ENCODE results near the gene CYTH4. TPM values are rescaled to one million over a fixed set of nuclear protein-coding genes. Genes with fewer than 3 reads are reported as not detected.

CYTH4 gene
- total and polyA plus RNA-seq, 2 of the 8 experiments (the other 6 are each of a cell fraction or from before 2014, with no cell fraction given): 0.09 TPM; not detected in 1

DNA sequence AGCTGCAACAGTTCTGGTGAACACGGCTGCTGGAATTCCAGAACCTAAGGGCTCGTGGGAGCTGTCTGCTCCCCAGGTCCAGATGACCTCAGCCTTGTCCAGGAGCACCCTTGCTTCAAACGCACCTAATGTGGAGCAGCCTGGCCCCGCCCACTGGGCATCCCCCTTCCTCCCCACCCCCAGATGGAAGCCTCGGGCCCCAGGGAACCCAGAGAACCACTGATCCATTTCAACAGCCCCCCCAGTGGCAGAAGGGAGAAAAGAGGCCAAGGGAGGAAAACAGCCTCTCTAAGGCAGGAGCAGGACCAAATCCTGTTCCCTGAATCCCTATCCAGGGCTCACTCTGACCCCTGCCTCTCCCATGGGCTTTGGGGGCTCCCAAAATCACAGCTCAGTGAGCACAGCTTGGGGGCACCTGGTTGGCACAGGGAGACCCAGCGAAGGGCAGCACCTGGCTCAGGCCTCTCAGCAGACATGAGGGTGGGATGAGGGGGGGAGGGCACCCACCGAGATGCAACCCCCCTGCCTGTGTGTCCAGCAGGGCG, 1.2 kb downstream of the CYTH4 start (continued):
- TF ChIP-seq, protein P1, sequence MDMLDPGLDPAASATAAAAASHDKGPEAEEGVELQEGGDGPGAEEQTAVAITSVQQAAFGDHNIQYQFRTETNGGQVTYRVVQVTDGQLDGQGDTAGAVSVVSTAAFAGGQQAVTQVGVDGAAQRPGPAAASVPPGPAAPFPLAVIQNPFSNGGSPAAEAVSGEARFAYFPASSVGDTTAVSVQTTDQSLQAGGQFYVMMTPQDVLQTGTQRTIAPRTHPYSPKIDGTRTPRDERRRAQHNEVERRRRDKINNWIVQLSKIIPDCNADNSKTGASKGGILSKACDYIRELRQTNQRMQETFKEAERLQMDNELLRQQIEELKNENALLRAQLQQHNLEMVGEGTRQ (IDR thresholded peaks at IDR 0.05; ENCODE audit: low read length): no peak
- TF ChIP-seq TEAD4 (IDR thresholded peaks at IDR 0.05; ENCODE audit: low read depth, low read length): no peak
- no peak for TF ChIP-seq SIRT6 (IDR thresholded peaks at IDR 0.05; ENCODE audit: low read length)
- no peak for TF ChIP-seq CBX5 (IDR thresholded peaks at IDR 0.05; ENCODE audit: low read depth, low read length)
- TF ChIP-seq MAFK (IDR thresholded peaks at IDR 0.05; ENCODE audit: low read depth, low read length): no peak
- peak in 1 of 2 experiments; percentile 35; a peak in 2 of 4 replicates for TF ChIP-seq RAD21 (IDR thresholded peaks at IDR 0.05 in 1 of 2, conservative IDR thresholded peaks at IDR 0.05 in 1 of 2; ENCODE audit: low read depth in 2 of 2, low read length in 2 of 2)
- no peak for TF ChIP-seq POU5F1 (IDR thresholded peaks at IDR 0.05; ENCODE audit: low read depth, low read length)

Measured in H1 (cell line).